B cell (primary cell): ENCODE data around the gene GMEB2. TPM values are rescaled to one million over a fixed set of nuclear protein-coding genes. Genes with fewer than 3 reads are reported as not detected.

Experiments used
- ATAC-seq: fragments of 200-7000 bp; cut with Tn5 transposase; one replicate; pipeline ENCODE4 v1.10.0; 2021; ENCODE audit warnings: low read depth, mild to moderate bottlenecking, moderate number of reproducible peaks, moderate library complexity
- CTCF ChIA-PET: fragments of 350-600 bp; sonication (Branson Sonifier 250); formaldehyde crosslinking; loops from one replicate; lab custom pipeline; 2021; ENCODE audit warnings: antibody characterized with exemption, inconsistent platforms; lab: Charles Lee
- POLR2A ChIA-PET: fragments of 350-600 bp; sonication (Branson Sonifier 250); formaldehyde crosslinking; loops from one replicate; lab custom pipeline; 2021; ENCODE audit warnings: antibody characterized with exemption; lab: Charles Lee
- DNase-seq: peaks from one replicate; pipeline ENCODE4 v3.0.0; 2013
- H2AFZ ChIP-seq: 2 replicates; pipeline ENCODE4 v1.6.1; 2012; ENCODE audit warnings: mild to moderate bottlenecking, low read depth, low read length; ENCODE audit not compliant: insufficient read depth, poor library complexity, severe bottlenecking
- H3K27ac ChIP-seq, 2 donors: 1 replicate in 1 of 2; 2 replicates in 1 of 2; pipeline ENCODE4 v1.5.1; 2012 to 2013; ENCODE audit warnings: low read length in 2 of 2, mild to moderate bottlenecking in 2 of 2, moderate library complexity in 1 of 2
- H3K27me3 ChIP-seq, 4 experiments: fragments of 200-600 bp in 1 of 4; sonication (generic) in 1 of 4; replicated peaks in 1 of 4; 1 replicate in 2 of 4; 2 replicates in 2 of 4; pipeline versions ENCODE4 v1.6.1 to v1.7.0; 2013 to 2016; ENCODE audit warnings: low read length in 3 of 4, mild to moderate bottlenecking in 2 of 4, mixed read lengths in 1 of 4, moderate library complexity in 1 of 4; ENCODE audit not compliant: insufficient read depth in 4 of 4, control insufficient read depth in 3 of 4; ENCODE audit errors: control extremely low read depth in 1 of 4
- H3K36me3 ChIP-seq, 2 experiments: replicated peaks in 1 of 2; 1 replicate in 1 of 2; 2 replicates in 1 of 2; pipeline versions ENCODE4 v1.6.1 to v1.7.1; 2013; ENCODE audit warnings: low read length in 1 of 2; ENCODE audit not compliant: insufficient read depth in 2 of 2, control insufficient read depth in 1 of 2; ENCODE audit errors: control extremely low read depth in 1 of 2, extremely low read depth in 1 of 2
- H3K4me1 ChIP-seq, 2 donors: fragments of 200-600 bp in 1 of 2; sonication (generic) in 1 of 2; 1 replicate in 1 of 2; 2 replicates in 1 of 2; pipeline versions ENCODE4 v1.5.1 to v1.6.1; 2013 to 2017; ENCODE audit warnings: low read length in 2 of 2; ENCODE audit not compliant: control insufficient read depth in 2 of 2, insufficient read depth in 2 of 2
- H3K4me2 ChIP-seq: replicated peaks from 2 replicates; pipeline ENCODE3; 2012; ENCODE audit warnings: mild to moderate bottlenecking, low read depth, low read length; ENCODE audit not compliant: poor library complexity, severe bottlenecking
- H3K4me3 ChIP-seq, 5 experiments: fragments of 200-600 bp in 1 of 5; sonication (generic) in 1 of 5; 1 replicate in 3 of 5; 2 replicates in 2 of 5; pipeline versions ENCODE4 v1.5.1 to v1.7.0; 2011 to 2016; ENCODE audit warnings: low read length in 4 of 5, mild to moderate bottlenecking in 4 of 5, low read depth in 2 of 5, control low read depth in 1 of 5, moderate library complexity in 1 of 5; ENCODE audit not compliant: insufficient read depth in 1 of 5; ENCODE audit errors: control extremely low read depth in 1 of 5, extremely low read depth in 1 of 5
- H3K79me2 ChIP-seq: fragments of 200-600 bp; sonication (generic); one replicate; pipeline ENCODE4 v1.6.0; 2016; ENCODE audit warnings: low read length; ENCODE audit not compliant: control insufficient read depth, insufficient read depth
- H3K9ac ChIP-seq: fragments of 200-600 bp; sonication (generic); 2 replicates; pipeline ENCODE4 v1.6.1; 2017; ENCODE audit warnings: mild to moderate bottlenecking, low read length, moderate library complexity
- H3K9me3 ChIP-seq, 3 donors: one replicate each; pipeline versions ENCODE4 v1.6.1 to v1.7.1; 2013; ENCODE audit warnings: low read length in 2 of 3; ENCODE audit not compliant: control insufficient read depth in 2 of 3, insufficient read depth in 1 of 3; ENCODE audit errors: control extremely low read depth in 1 of 3
- H4K20me1 ChIP-seq: 2 replicates; pipeline ENCODE4 v1.6.0; 2012; ENCODE audit warnings: mild to moderate bottlenecking, low read length; ENCODE audit not compliant: insufficient read depth, control insufficient read depth, poor library complexity, severe bottlenecking
- H3K27ac Mint-ChIP-seq: one replicate; pipeline ENCODE4 v1.8.0; 2021; ENCODE audit warnings: mixed read lengths
- H3K27me3 Mint-ChIP-seq: one replicate; pipeline ENCODE4 v1.8.0; 2021; ENCODE audit warnings: mixed read lengths
- H3K4me1 Mint-ChIP-seq: one replicate; pipeline ENCODE4 v1.8.0; 2021; ENCODE audit warnings: mixed read lengths
- H3K4me3 Mint-ChIP-seq: one replicate; pipeline ENCODE4 v1.8.0; 2021; ENCODE audit warnings: mixed read lengths
- H3K9me3 Mint-ChIP-seq: one replicate; pipeline ENCODE4 v1.8.0; 2022; ENCODE audit warnings: mixed read lengths; ENCODE audit not compliant: insufficient read depth
- CTCF ChIP-seq: fragments of 200-600 bp; IDR thresholded peaks from one replicate; pipeline ENCODE4 v1.8.0; 2022; ENCODE audit warnings: antibody characterized with exemption, mild to moderate bottlenecking
- EZH2 ChIP-seq: IDR thresholded peaks from 2 replicates; pipeline ENCODE4 v1.6.1; 2012; ENCODE audit warnings: borderline replicate concordance, low read depth, mild to moderate bottlenecking, moderate library complexity, low read length; ENCODE audit not compliant: insufficient read depth, poor library complexity, severe bottlenecking
- WGBS: methylation state at CpG from one replicate; pipeline ENCODE4 v1.1.5; 2013; ENCODE audit warnings: missing lambda C conversion rate; ENCODE audit not compliant: insufficient coverage; 5-methylcytosine and 5-hydroxymethylcytosine counted together
- intact Hi-C: fragments of 100-400 bp; cut with micrococcal nuclease; formaldehyde crosslinking; loops from one replicate; pipeline ENCODE4 v1.10.0; 2022
- polyA plus RNA-seq: library from polyadenylated mRNA; depleted of rRNA; stranded (reverse); fragments of >200 nt; gene quantifications from 2 replicates; pipeline ENCODE4 v1.2.3, GENCODE V29; 2012
- total RNA-seq, 2 donors: library from RNA; stranded (reverse); fragments of 120-200 nt in 1 of 2; gene quantifications; 1 replicate in 1 of 2; 2 replicates in 1 of 2; pipeline versions ENCODE4 v1.2.3 to v1.2.4, GENCODE V29; 2013 to 2022

GMEB2 gene
- total and polyA plus RNA-seq, 2 donors (not counting 1 experiment from before 2014, with no cell fraction given), result 17.7 to 24.5 TPM

GRCh38 chr20:63664143-63664851 lies 37.4 kb upstream of the GMEB2 start:
- WGBS, result 98% methylated on average over 21 of the region's 22 CpGs
- no peaks in the 10 kb centered on the region for H3K9me3 Mint-ChIP-seq
- H3K79me2 ChIP-seq, result peaks cover 18% of the 10 kb centered on the region
- DNase-seq (no peak), ATAC-seq (no peak)
- no peak overlapping the region for H3K27ac ChIP-seq
- H3K4me2 ChIP-seq, result no peak overlapping the region
- ChIA-PET CTCF (no interaction called here), POLR2A (no interaction called here)
- H3K4me1 Mint-ChIP-seq, result peaks cover 2% of the 10 kb centered on the region
- no peaks in the 10 kb centered on the region for H3K27me3 Mint-ChIP-seq
- H3K4me3 Mint-ChIP-seq, result no peak overlapping the region
- H3K36me3 ChIP-seq, result peaks cover 0 to 34% of the 10 kb centered on the region in 2 experiments
- H3K9me3 ChIP-seq, result no peaks in the 10 kb centered on the region
- no peaks in the 10 kb centered on the region for H3K27me3 ChIP-seq
- H3K9ac ChIP-seq, result no peak overlapping the region
- no peak overlapping the region for H3K4me3 ChIP-seq
- H3K4me1 ChIP-seq, result peaks cover 0 to 1% of the 10 kb centered on the region in 2 donors
- no peak for TF ChIP-seq CTCF
- TF ChIP-seq EZH2, result no peak
- no peaks in the 10 kb centered on the region for H4K20me1 ChIP-seq
- no peak overlapping the region for H2AFZ ChIP-seq
- H3K27ac Mint-ChIP-seq, result no peak overlapping the region
- intact Hi-C loops, result no loop called here

GRCh38 chr20:63663332-63664066 lies 36.6 kb upstream of the GMEB2 start:
- peaks cover 0 to 30% of the 10 kb centered on the region in 2 experiments for H3K36me3 ChIP-seq
- no peak overlapping the region for H3K9ac ChIP-seq
- peaks cover 5 to 9% of the 10 kb centered on the region in 2 donors for H3K4me1 ChIP-seq
- H3K27ac ChIP-seq, result no peak overlapping the region
- no peaks in the 10 kb centered on the region for H4K20me1 ChIP-seq
- H3K79me2 ChIP-seq, result peaks cover 18% of the 10 kb centered on the region
- H3K27me3 ChIP-seq, result no peaks in the 10 kb centered on the region
- DNase-seq (no peak), ATAC-seq (no peak)
- no peak for TF ChIP-seq CTCF
- TF ChIP-seq EZH2, result no peak
- H2AFZ ChIP-seq, result no peak overlapping the region
- H3K4me2 ChIP-seq, result no peak overlapping the region
- ChIA-PET POLR2A (no interaction called here), CTCF (no interaction called here)
- Mint-ChIP-seq H3K27me3 (no peaks in the 10 kb centered on the region), H3K9me3 (no peaks in the 10 kb centered on the region), H3K4me1 (peaks cover 6% of the 10 kb centered on the region), H3K27ac (no peak overlapping the region), H3K4me3 (no peak overlapping the region)
- H3K9me3 ChIP-seq, result no peaks in the 10 kb centered on the region
- 94% methylated on average over 26 of the region's 26 CpGs for WGBS
- intact Hi-C loops, result no loop called here
- no peak overlapping the region for H3K4me3 ChIP-seq
